ENCODE results near the gene BABAM2. TPM values are rescaled to one million over a fixed set of nuclear protein-coding genes. Genes with fewer than 3 reads are reported as not detected.

Gene BABAM2
- total RNA-seq, 3 donors from 2014 or later = 34.8 to 42.4 (median 41.3) TPM

DNA sequence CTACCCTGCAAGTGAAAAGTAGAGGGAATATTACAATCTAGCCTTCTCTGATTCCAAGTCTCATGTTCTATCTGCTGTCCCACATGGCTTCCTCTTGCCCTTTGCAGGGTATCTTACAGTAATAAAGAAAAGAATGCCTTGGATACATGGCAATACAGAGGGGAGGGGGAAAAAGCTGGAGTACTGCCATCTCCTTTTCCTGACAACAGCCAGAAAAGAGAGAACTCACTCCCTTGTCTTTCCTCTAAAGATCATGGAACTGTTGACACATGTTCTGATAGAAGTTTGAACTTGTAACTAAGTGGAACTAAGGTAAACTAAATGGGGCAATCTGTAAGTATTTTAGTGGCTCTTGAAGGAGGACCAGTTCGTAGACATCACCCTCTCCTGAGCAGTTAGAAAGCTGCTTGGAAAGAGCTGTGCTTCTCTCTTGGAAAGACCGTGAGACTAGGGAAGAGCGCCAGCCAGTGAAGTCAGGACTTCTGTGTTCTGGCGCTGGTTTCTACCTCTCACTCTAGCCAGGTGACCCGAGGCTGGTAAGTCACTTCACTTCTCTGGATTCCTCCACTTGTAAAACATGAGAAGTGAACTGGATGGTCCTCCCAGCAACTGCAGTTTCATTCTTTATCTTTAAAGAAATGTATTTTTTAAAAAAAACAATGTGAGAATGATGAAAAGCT lies 259.8 kb downstream of the BABAM2 start:
- intact Hi-C loops (cut with DNase I, micrococcal nuclease) = no loop called here
- H3K4me1 ChIP-seq (ENCODE audit: low read depth) = peaks cover 13% of the 10 kb centered on the region
- DNase-seq (no peak), ATAC-seq (no peak)
- H3K9me3 ChIP-seq = no peaks in the 10 kb centered on the region
- no peak overlapping the region for H3K4me3 ChIP-seq
- TF ChIP-seq, protein P1, sequence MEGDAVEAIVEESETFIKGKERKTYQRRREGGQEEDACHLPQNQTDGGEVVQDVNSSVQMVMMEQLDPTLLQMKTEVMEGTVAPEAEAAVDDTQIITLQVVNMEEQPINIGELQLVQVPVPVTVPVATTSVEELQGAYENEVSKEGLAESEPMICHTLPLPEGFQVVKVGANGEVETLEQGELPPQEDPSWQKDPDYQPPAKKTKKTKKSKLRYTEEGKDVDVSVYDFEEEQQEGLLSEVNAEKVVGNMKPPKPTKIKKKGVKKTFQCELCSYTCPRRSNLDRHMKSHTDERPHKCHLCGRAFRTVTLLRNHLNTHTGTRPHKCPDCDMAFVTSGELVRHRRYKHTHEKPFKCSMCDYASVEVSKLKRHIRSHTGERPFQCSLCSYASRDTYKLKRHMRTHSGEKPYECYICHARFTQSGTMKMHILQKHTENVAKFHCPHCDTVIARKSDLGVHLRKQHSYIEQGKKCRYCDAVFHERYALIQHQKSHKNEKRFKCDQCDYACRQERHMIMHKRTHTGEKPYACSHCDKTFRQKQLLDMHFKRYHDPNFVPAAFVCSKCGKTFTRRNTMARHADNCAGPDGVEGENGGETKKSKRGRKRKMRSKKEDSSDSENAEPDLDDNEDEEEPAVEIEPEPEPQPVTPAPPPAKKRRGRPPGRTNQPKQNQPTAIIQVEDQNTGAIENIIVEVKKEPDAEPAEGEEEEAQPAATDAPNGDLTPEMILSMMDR (IDR thresholded peaks at IDR 0.05) = no peak
- H3K36me3 ChIP-seq (ENCODE audit: low read depth) = no peaks in the 10 kb centered on the region

DNA sequence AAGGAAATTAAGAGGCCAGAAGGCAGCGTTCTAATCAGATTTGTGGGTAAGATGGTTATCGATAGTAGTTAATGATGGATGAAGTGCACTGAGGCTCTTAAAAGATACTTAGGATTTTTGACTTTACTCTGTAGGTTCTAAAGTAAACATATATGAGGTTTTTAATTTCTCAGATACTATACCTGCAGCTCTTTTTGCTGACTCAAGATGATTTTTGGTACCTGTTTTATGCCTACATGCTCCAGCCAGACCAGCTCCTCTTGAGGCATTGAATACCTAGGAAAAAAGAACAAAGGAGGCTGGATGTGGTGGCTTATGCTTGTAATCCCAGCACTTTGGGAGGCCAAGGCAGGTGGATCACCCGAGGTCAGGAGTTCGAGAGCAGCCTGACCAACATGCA lies 260.5 kb downstream of the BABAM2 start:
- peaks cover 5% of the 10 kb centered on the region for H3K9me3 ChIP-seq
- intact Hi-C loops (cut with DNase I, micrococcal nuclease) = no loop called here
- DNase-seq (no peak), ATAC-seq (no peak)
- TF ChIP-seq, protein P1 (IDR thresholded peaks at IDR 0.05) = no peak
- H3K36me3 ChIP-seq (ENCODE audit: low read depth) = no peaks in the 10 kb centered on the region
- H3K4me3 ChIP-seq = no peak overlapping the region
- peaks cover 16% of the 10 kb centered on the region for H3K4me1 ChIP-seq (ENCODE audit: low read depth)

DNA sequence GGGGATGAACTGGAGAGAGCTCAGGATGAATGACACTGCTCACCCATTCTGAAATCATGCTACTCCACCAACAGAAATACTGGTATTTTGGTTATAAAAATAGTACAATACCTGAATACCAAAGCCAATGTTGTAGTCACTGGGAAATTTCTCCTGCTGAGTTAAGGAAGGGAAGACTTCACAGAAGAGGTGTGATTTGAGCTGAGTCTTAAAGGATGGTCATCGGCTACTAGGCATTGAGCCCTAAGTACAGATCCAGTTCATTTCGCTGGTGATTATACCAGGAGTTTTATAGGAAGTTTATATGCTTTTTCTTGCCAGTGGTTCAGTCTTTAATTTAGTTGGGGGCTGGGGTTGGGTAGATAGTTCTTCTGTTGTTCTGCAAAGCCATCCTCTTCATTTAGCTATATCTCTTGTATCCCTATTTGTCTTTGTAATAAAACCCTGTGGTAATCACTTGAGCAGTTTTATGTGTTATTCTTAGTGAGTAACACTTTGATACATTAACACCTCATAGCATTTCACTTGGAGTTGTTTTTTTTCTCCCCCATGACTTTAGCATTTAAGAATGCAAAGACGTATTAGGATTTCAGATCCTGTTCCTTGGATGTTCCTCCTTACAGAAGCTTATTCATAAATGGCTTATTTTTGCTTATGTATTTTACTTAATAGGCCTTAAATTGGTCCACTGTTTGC lies 262.2 kb downstream of the BABAM2 start:
- ATAC-seq (peak; percentile 8), DNase-seq (no peak)
- TF ChIP-seq, protein P1 (IDR thresholded peaks at IDR 0.05) = no peak
- intact Hi-C loops (cut with DNase I, micrococcal nuclease) = no loop called here
- Histone ChIP-seq H3K36me3 (ENCODE audit: low read depth) (no peaks in the 10 kb centered on the region), H3K4me1 (ENCODE audit: low read depth) (peaks cover 16% of the 10 kb centered on the region), H3K4me3 (no peak overlapping the region), H3K9me3 (peaks cover 6% of the 10 kb centered on the region)

DNA sequence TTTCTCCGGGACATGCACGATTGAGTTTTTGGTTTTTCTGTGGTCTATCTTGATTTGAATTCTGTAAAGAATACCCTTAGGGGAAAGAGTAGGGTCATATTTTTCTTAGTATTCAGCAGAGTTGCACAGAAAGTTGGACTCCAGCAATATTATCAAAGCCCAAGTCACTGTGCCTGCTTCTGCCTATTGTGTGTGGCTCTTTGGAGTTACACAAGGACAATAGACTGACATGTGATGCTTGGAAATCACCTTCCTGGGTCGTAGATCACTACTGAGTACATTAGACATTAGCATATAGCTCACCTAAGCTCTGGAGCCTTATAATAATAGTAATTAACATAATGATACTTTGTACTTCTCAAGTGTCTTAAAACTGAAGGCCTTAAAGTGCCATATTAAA lies 263.3 kb downstream of the BABAM2 start:
- no peak overlapping the region for H3K4me3 ChIP-seq
- TF ChIP-seq, protein P1 (IDR thresholded peaks at IDR 0.05) = no peak
- H3K4me1 ChIP-seq (ENCODE audit: low read depth) = peaks cover 16% of the 10 kb centered on the region
- ATAC-seq = peak; percentile 87
- H3K9me3 ChIP-seq = peaks cover 6% of the 10 kb centered on the region
- no peak for DNase-seq
- no peaks in the 10 kb centered on the region for H3K36me3 ChIP-seq (ENCODE audit: low read depth)
- intact Hi-C loops (cut with DNase I, micrococcal nuclease) = no loop called here

DNA sequence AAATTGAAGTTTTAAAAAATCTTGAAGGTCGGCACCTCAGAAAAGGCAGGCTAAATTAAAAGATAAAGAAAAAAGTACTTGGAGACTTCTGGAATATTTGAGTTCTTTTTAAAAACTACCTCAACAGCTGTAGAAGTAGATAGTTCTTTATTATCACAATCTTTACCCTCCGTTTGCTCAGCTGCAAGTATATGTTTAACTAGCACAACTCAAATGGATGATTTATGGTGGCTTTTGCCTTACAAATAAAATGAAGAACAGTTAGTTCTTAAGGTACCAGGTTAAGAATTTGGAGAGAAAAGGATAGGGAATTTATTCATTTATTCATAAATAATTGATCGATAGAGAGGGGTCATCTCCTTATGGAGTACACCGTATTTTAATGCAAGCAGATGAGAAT lies 264.6 kb downstream of the BABAM2 start:
- no peak for DNase-seq
- ATAC-seq = peak; percentile 75
- Histone ChIP-seq H3K9me3 (peaks cover 6% of the 10 kb centered on the region), H3K4me3 (no peak overlapping the region), H3K4me1 (ENCODE audit: low read depth) (peaks cover 16% of the 10 kb centered on the region), H3K36me3 (ENCODE audit: low read depth) (no peaks in the 10 kb centered on the region)
- intact Hi-C loops (cut with DNase I, micrococcal nuclease) = no loop called here
- TF ChIP-seq, protein P1 (IDR thresholded peaks at IDR 0.05) = no peak

All from mucosa of descending colon (tissue), 3 donors.